ENCODE results near the gene TCF19.

TCF19 gene

GRCh38 chr6:31210741-31211532, 52.5 kb downstream of the TCF19 start:
- no peak for DNase-seq

Measured in inflammatory macrophage treated with lipopolysaccharide for 4 hours (primary cell).